GM21390 (cell line): ENCODE data around the gene KLK15.

Source experiments
- ATAC-seq: cut with Tn5 transposase; IDR thresholded peaks from one replicate; pipeline ENCODE4 v1.9.1; 2021; ENCODE audit not compliant: unreplicated experiment

KLK15 gene

DNA sequence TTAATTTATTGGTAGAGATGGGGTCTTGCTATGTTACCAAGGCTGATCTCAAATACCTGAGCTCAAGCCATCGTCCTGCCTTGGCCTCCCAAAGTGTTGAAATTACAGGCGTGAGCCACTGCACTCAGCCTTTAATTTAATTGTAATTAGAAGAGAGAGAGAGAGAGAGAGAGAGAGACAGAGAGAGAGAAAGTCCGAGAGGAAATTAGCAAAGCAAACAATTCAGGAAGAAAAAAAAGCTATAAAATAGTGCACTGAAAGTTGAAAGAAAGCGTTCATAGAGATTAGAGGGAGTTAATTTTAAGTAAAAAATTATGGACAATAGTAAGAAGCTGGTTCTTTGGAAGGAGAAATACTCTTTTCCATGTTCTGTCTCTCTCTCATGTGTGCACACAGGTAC lies 56.1 kb downstream of the KLK15 start:
- ATAC-seq, result no peak

DNA sequence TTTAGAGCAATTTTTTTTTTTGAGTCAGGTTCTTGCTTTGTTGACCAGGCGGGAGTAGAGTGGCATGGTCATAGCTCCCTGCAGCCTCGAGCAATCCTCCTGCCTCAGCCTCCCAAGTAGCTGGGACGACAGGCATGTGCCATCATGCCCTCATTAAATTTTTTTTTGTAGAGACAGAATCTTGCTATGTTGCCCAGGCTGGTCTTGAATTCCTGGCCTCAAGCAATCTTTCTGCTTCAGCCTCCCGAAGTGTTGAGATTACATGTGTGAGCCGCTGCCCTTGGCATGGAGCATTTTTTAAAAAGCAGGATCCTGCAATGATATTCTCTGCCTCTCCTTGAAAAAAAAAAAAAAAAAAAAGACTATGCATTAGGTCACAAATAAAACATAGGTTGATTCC lies 57.2 kb downstream of the KLK15 start:
- ATAC-seq, result no peak
